HG03095 (cell line): ENCODE results near the gene RXYLT1.
"Not testable (repeated sequence)": the region's sequence is repeated elsewhere in the genome, so short reads cannot be mapped to it uniquely, and the experiment has no call there.

Experiments used
- ATAC-seq: cut with Tn5 transposase; IDR thresholded peaks from one replicate; pipeline ENCODE4 v1.9.1; 2021; ENCODE audit warnings: moderate library complexity; ENCODE audit not compliant: unreplicated experiment

Gene RXYLT1

GRCh38 chr12:63841571-63841970 is 61.9 kb downstream of the RXYLT1 start:
- no peak for ATAC-seq

GRCh38 chr12:63842750-63843149 is 63.0 kb downstream of the RXYLT1 start:
- ATAC-seq = not testable (repeated sequence)

GRCh38 chr12:63843254-63843720 is 63.6 kb downstream of the RXYLT1 start:
- no peak for ATAC-seq

- ATAC-seq = peak; percentile 97
These were observed 64.1 kb downstream of the RXYLT1 start for GRCh38 chr12:63843721-63844390.

GRCh38 chr12:63844391-63845341 is 65.0 kb downstream of the RXYLT1 start, which contains the start of gene SRGAP1:
Gene SRGAP1 (plus strand): TSS chr12:63844700. CDS start chr12:63844817, 117 bp downstream.
- ATAC-seq = peak; percentile 28

GRCh38 chr12:63845726-63846125 is 66.0 kb downstream of the RXYLT1 start:
- ATAC-seq = no peak

GRCh38 chr12:63846238-63846967 is 66.7 kb downstream of the RXYLT1 start:
- no peak for ATAC-seq

GRCh38 chr12:63848450-63848849 is 68.7 kb downstream of the RXYLT1 start:
- no peak for ATAC-seq

GRCh38 chr12:63849106-63849620 is 69.5 kb downstream of the RXYLT1 start:
- no peak for ATAC-seq

GRCh38 chr12:63849641-63850040 is 69.9 kb downstream of the RXYLT1 start:
- no peak for ATAC-seq

GRCh38 chr12:63853978-63854377 is 74.3 kb downstream of the RXYLT1 start:
- ATAC-seq = no peak

GRCh38 chr12:63855299-63855698 is 75.6 kb downstream of the RXYLT1 start:
- ATAC-seq = no peak

- no peak for ATAC-seq
These were observed 78.3 kb downstream of the RXYLT1 start for GRCh38 chr12:63857771-63858670.
